HCT116 (cell line): ENCODE data around the gene INSR.
"Not testable (repeated sequence)": the region's sequence is repeated elsewhere in the genome, so short reads cannot be mapped to it uniquely, and the experiment has no call there.

Experiments
- CBX3 ChIP-seq: IDR thresholded peaks from 2 replicates; pipeline ENCODE4 v1.6.1; 2012; ENCODE audit warnings: low read depth
- RAD21 ChIP-seq: IDR thresholded peaks from 2 replicates; pipeline ENCODE4 v1.6.1; 2012; ENCODE audit warnings: low read depth, mild to moderate bottlenecking
- SP1 ChIP-seq: IDR thresholded peaks from 2 replicates; pipeline ENCODE4 v1.6.1; 2012; ENCODE audit warnings: low read depth
- TF ChIP-seq, protein P1 (sequence below): IDR thresholded peaks from 2 replicates; pipeline ENCODE4 v1.6.1; 2012
- TF ChIP-seq, protein P2 (sequence below), 3 experiments: fragments of 200-600 bp in 1 of 3; sonication (generic) in 1 of 3; IDR thresholded peaks in 2 of 3; conservative IDR thresholded peaks in 1 of 3; 2 replicates each; pipeline ENCODE4 v1.5.1; 2012 to 2017; ENCODE audit warnings: low read depth in 2 of 3, low read length in 2 of 3, antibody characterized with exemption in 1 of 3, borderline replicate concordance in 1 of 3, control low read depth in 1 of 3, mild to moderate bottlenecking in 1 of 3, mixed read lengths in 1 of 3, mixed run types in 1 of 3, moderate library complexity in 1 of 3; ENCODE audit not compliant: insufficient read depth in 1 of 3

DNA sequence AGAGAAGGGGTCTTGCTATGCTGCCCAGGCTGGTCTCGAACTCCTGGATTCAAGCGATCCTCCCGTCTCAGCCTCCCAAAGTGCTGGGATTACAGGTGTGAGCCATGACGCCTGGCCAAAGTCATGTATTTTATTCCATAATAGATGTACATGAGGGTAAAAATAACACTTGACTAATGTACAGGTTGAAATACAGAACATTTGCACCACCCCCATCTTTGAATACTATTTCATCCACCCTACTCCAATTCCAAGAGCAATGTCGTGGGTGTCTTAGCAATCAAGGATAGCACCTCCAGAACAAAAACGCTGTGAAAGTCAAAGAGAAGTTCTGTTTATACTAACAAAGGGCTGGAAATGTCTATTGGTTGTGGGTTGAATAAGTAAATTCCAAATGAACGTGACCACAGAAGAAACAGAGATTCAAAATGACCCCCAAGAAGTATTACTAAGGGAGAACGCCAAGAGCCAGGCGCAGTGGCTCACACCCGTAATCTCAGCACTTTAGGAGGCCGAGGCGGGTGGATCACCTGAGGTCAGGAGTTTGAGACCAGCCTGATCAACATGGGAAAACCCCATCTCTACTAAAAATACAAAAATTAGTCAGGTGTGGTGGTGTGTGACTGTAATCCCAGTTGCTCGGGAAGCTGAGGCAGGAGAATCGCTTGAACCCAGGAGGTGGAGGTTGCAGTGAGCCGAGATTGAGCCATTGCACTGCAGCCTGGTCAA lies 84.5 kb downstream of the INSR start:
- TF ChIP-seq, protein P1, sequence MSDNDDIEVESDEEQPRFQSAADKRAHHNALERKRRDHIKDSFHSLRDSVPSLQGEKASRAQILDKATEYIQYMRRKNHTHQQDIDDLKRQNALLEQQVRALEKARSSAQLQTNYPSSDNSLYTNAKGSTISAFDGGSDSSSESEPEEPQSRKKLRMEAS, result not testable (repeated sequence)
- TF ChIP-seq, protein P2, sequence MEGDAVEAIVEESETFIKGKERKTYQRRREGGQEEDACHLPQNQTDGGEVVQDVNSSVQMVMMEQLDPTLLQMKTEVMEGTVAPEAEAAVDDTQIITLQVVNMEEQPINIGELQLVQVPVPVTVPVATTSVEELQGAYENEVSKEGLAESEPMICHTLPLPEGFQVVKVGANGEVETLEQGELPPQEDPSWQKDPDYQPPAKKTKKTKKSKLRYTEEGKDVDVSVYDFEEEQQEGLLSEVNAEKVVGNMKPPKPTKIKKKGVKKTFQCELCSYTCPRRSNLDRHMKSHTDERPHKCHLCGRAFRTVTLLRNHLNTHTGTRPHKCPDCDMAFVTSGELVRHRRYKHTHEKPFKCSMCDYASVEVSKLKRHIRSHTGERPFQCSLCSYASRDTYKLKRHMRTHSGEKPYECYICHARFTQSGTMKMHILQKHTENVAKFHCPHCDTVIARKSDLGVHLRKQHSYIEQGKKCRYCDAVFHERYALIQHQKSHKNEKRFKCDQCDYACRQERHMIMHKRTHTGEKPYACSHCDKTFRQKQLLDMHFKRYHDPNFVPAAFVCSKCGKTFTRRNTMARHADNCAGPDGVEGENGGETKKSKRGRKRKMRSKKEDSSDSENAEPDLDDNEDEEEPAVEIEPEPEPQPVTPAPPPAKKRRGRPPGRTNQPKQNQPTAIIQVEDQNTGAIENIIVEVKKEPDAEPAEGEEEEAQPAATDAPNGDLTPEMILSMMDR (IDR thresholded peaks at IDR 0.05 in 2 of 3, conservative IDR thresholded peaks at IDR 0.05 in 1 of 3; ENCODE audit: borderline replicate concordance in 1 of 3, insufficient read depth in 1 of 3, low read depth in 2 of 3, low read length in 2 of 3), result not testable (repeated sequence)
- TF ChIP-seq SP1, RAD21, CBX3: not testable (repeated sequence)
